ENCODE data around the gene DLGAP1.

DLGAP1 gene

GRCh38 chr18:3723554-3723953, 731.6 kb downstream of the DLGAP1 start:
- ChIA-PET CTCF (interaction anchor here (0.6 to 1.5 kb wide), 2 partner anchors 13 to 25 kb away, joined by 3 to 4 read pairs; no protein-coding TSS in a partner anchor), POLR2A (no interaction called here)
- H3K4me1 ChIP-seq (ENCODE audit: control insufficient read depth, insufficient read depth, low read length): peaks cover 12% of the 10 kb centered on the region

GRCh38 chr18:3722649-3723433, 732.3 kb downstream of the DLGAP1 start:
- Histone ChIP-seq H3K4me1 (ENCODE audit: control insufficient read depth, insufficient read depth, low read length) (peaks cover 12% of the 10 kb centered on the region), H3K9me3 (ENCODE audit: control insufficient read depth, insufficient read depth, low read depth, low read length) (no peaks in the 10 kb centered on the region), H3K4me3 (ENCODE audit: low read depth, low read length) (no peak overlapping the region), H3K36me3 (ENCODE audit: control insufficient read depth in 2 of 2, insufficient read depth in 1 of 2, low read length in 2 of 2) (no peaks in the 10 kb centered on the region), H3K27ac (ENCODE audit: extremely low read depth, low read depth, low read length) (no peak overlapping the region)
- ChIA-PET CTCF (no interaction called here), POLR2A (no interaction called here)
- TF ChIP-seq ZNF560 (tag by site-specific recombination; IDR thresholded peaks at IDR 0.05; ENCODE audit: borderline replicate concordance): no peak
- no peak for TF ChIP-seq EGR2 (tag by site-specific recombination; IDR thresholded peaks at IDR 0.05; ENCODE audit: low read depth)
- TF ChIP-seq ZNF514 (tag by site-specific recombination; IDR thresholded peaks at IDR 0.05): no peak

More at GRCh38 chr18:3723554-3723953, 731.6 kb downstream of the DLGAP1 start:
- Histone ChIP-seq H3K27ac (ENCODE audit: extremely low read depth, low read depth, low read length) (no peak overlapping the region), H3K9me3 (ENCODE audit: control insufficient read depth, insufficient read depth, low read depth, low read length) (no peaks in the 10 kb centered on the region), H3K36me3 (ENCODE audit: control insufficient read depth in 2 of 2, insufficient read depth in 1 of 2, low read length in 2 of 2) (no peaks in the 10 kb centered on the region), H3K4me3 (ENCODE audit: low read depth, low read length) (no peak overlapping the region)
- TF ChIP-seq GFI1B (tag by site-specific recombination; IDR thresholded peaks at IDR 0.05): no peak
- TF ChIP-seq ZNF335 (tag by site-specific recombination; conservative IDR thresholded peaks at IDR 0.05): no peak
- no peak for TF ChIP-seq WT1 (tag by site-specific recombination; IDR thresholded peaks at IDR 0.05)
- TF ChIP-seq GLIS1 (tag by site-specific recombination; IDR thresholded peaks at IDR 0.05): no peak
- no peak for TF ChIP-seq ZNF174 (tag by site-specific recombination; IDR thresholded peaks at IDR 0.05)
- no peak for TF ChIP-seq ZNF324 (tag by site-specific recombination; IDR thresholded peaks at IDR 0.05)

GRCh38 chr18:3721771-3722648, 733.1 kb downstream of the DLGAP1 start:
- Histone ChIP-seq H3K9me3 (ENCODE audit: control insufficient read depth, insufficient read depth, low read depth, low read length) (no peaks in the 10 kb centered on the region), H3K36me3 (ENCODE audit: control insufficient read depth in 2 of 2, insufficient read depth in 1 of 2, low read length in 2 of 2) (no peaks in the 10 kb centered on the region), H3K4me1 (ENCODE audit: control insufficient read depth, insufficient read depth, low read length) (peaks cover 12% of the 10 kb centered on the region), H3K4me3 (ENCODE audit: low read depth, low read length) (no peak overlapping the region), H3K27ac (ENCODE audit: extremely low read depth, low read depth, low read length) (no peak overlapping the region)
- CTCF ChIA-PET: interaction anchor here (0.7 to 0.8 kb wide), 4 partner anchors 11 to 273 kb away, joined by 3 to 4 read pairs (median 4); no protein-coding TSS in a partner anchor
- TF ChIP-seq SALL2 (tag by site-specific recombination; IDR thresholded peaks at IDR 0.05; ENCODE audit: borderline replicate concordance) (no peak), HOXD13 (CRISPR knock-in tag; IDR thresholded peaks at IDR 0.05; ENCODE audit: borderline replicate concordance) (no peak), ZNF155 (tag by site-specific recombination; IDR thresholded peaks at IDR 0.05) (no peak), ZNF513 (tag by site-specific recombination; IDR thresholded peaks at IDR 0.05) (no peak), ZNF350 (tag by site-specific recombination; IDR thresholded peaks at IDR 0.05) (no peak), ZNF473 (tag by site-specific recombination; IDR thresholded peaks at IDR 0.05) (no peak)
- POLR2A ChIA-PET: no interaction called here
